ENCODE results near the gene CDR2.

- TF ChIP-seq CTCF (IDR thresholded peaks at IDR 0.05) (no peak), POLR2A (IDR thresholded peaks at IDR 0.05) (no peak)
These were observed 59.5 kb downstream of the CDR2 start for GRCh38 chr16:22314661-22315626.
